H9 (cell line): Measurements from ENCODE around the gene WWC2. TPM values are rescaled to one million over a fixed set of nuclear protein-coding genes. Genes with fewer than 3 reads are reported as not detected.

ENCODE experiments used
- DNase-seq: peaks from one replicate; pipeline ENCODE4 v3.0.0-alpha.2; 2017
- H2AFZ ChIP-seq: one replicate; pipeline ENCODE4 v1.6.1; 2013; ENCODE audit warnings: mild to moderate bottlenecking, low read length, control low read depth, moderate library complexity
- H2AK5ac ChIP-seq: 2 replicates; pipeline ENCODE4 v1.6.1; 2013; ENCODE audit warnings: low read length, control low read depth, mixed read lengths; ENCODE audit not compliant: insufficient read length
- H2BK120ac ChIP-seq: one replicate; pipeline ENCODE4 v1.6.1; 2013; ENCODE audit warnings: low read depth, mild to moderate bottlenecking, low read length, control low read depth, inconsistent platforms; ENCODE audit not compliant: poor library complexity, severe bottlenecking
- H2BK12ac ChIP-seq: 2 replicates; pipeline ENCODE4 v1.6.1; 2013; ENCODE audit warnings: low read length, control low read depth, mixed read lengths, low read depth; ENCODE audit not compliant: insufficient read length
- H2BK15ac ChIP-seq: 2 replicates; pipeline ENCODE4 v1.6.1; 2013; ENCODE audit warnings: low read depth, low read length, control low read depth
- H2BK20ac ChIP-seq: one replicate; pipeline ENCODE4 v1.6.1; 2013; ENCODE audit warnings: low read depth, mild to moderate bottlenecking, low read length, control low read depth, inconsistent platforms; ENCODE audit not compliant: poor library complexity, severe bottlenecking
- H2BK5ac ChIP-seq: 2 replicates; pipeline ENCODE4 v1.6.1; 2013; ENCODE audit warnings: low read length, control low read depth, mixed read lengths; ENCODE audit not compliant: insufficient read length
- H3K14ac ChIP-seq: 2 replicates; pipeline ENCODE4 v1.6.1; 2013; ENCODE audit warnings: low read length, control low read depth; ENCODE audit not compliant: insufficient read depth
- H3K18ac ChIP-seq: 2 replicates; pipeline ENCODE4 v1.6.1; 2013; ENCODE audit warnings: low read depth, mild to moderate bottlenecking, mixed read lengths, low read length, control low read depth; ENCODE audit not compliant: insufficient read length
- H3K23ac ChIP-seq: 2 replicates; pipeline ENCODE4 v1.6.1; 2013; ENCODE audit warnings: low read length, control low read depth, mixed read lengths, low read depth; ENCODE audit not compliant: insufficient read length
- H3K23me2 ChIP-seq: 2 replicates; pipeline ENCODE4 v1.6.1; 2013; ENCODE audit warnings: low read depth, mild to moderate bottlenecking, mixed read lengths, low read length, control low read depth; ENCODE audit not compliant: insufficient read length, poor library complexity, severe bottlenecking
- H3K27ac ChIP-seq: 2 replicates; pipeline ENCODE4 v1.5.1; 2013; ENCODE audit warnings: low read length, control low read depth, mixed read lengths, low read depth; ENCODE audit not compliant: insufficient read length
- H3K27me3 ChIP-seq: 2 replicates; pipeline ENCODE4 v1.6.1; 2013; ENCODE audit warnings: low read length, control low read depth, inconsistent platforms; ENCODE audit not compliant: insufficient read depth
- H3K4ac ChIP-seq: 2 replicates; pipeline ENCODE4 v1.6.1; 2013; ENCODE audit warnings: low read depth, mild to moderate bottlenecking, control low read depth, inconsistent platforms, low read length, moderate library complexity
- H3K4me1 ChIP-seq: 2 replicates; pipeline ENCODE4 v1.6.1; 2013; ENCODE audit warnings: low read length, control low read depth, inconsistent platforms; ENCODE audit not compliant: insufficient read depth
- H3K4me2 ChIP-seq: 2 replicates; pipeline ENCODE4 v1.6.1; 2013; ENCODE audit warnings: low read length, control low read depth, mixed read lengths; ENCODE audit not compliant: insufficient read length, insufficient read depth
- H3K56ac ChIP-seq: 2 replicates; pipeline ENCODE4 v1.6.1; 2013; ENCODE audit warnings: low read depth, mild to moderate bottlenecking, mixed read lengths, low read length, control low read depth; ENCODE audit not compliant: insufficient read length
- H3K79me1 ChIP-seq: 2 replicates; pipeline ENCODE4 v1.6.1; 2013; ENCODE audit warnings: low read depth, mild to moderate bottlenecking, moderate library complexity, low read length, control low read depth, inconsistent platforms; ENCODE audit not compliant: insufficient read depth, poor library complexity, severe bottlenecking
- H3K79me2 ChIP-seq: 2 replicates; pipeline ENCODE4 v1.6.1; 2013; ENCODE audit warnings: low read length, control low read depth, inconsistent platforms; ENCODE audit not compliant: insufficient read depth
- H3K9ac ChIP-seq: 2 replicates; pipeline ENCODE4 v1.6.1; 2013; ENCODE audit warnings: low read length, control low read depth, mixed read lengths; ENCODE audit not compliant: insufficient read length; ENCODE audit errors: extremely low read depth
- H3K9me3 ChIP-seq: one replicate; pipeline ENCODE4 v1.6.1; 2013; ENCODE audit warnings: low read depth, low read length, inconsistent platforms; ENCODE audit not compliant: control insufficient read depth
- H3T11ph ChIP-seq: one replicate; pipeline ENCODE4 v1.6.1; 2013; ENCODE audit warnings: mild to moderate bottlenecking, low read length, control low read depth, inconsistent platforms
- H4K20me1 ChIP-seq: one replicate; pipeline ENCODE4 v1.6.1; 2013; ENCODE audit not compliant: control insufficient read depth, insufficient read length, insufficient read depth
- H4K5ac ChIP-seq: 2 replicates; pipeline ENCODE4 v1.6.1; 2013; ENCODE audit warnings: low read depth, mild to moderate bottlenecking, mixed read lengths, low read length, control low read depth; ENCODE audit not compliant: insufficient read length
- H4K8ac ChIP-seq: replicated peaks from 2 replicates; pipeline ENCODE4 v1.6.1; 2013; ENCODE audit warnings: low read length, control low read depth, mixed read lengths, low read depth; ENCODE audit not compliant: insufficient read length
- H4K91ac ChIP-seq: 2 replicates; pipeline ENCODE4 v1.6.1; 2013; ENCODE audit warnings: low read depth, mild to moderate bottlenecking, moderate library complexity, mixed read lengths, low read length, control low read depth; ENCODE audit not compliant: insufficient read length
- H3K27ac Mint-ChIP-seq, 3 experiments: 2 replicates in 2 of 3; 3 replicates in 1 of 3; pipeline ENCODE4 v1.8.0; 2020 to 2021; ENCODE audit warnings: mixed read lengths in 3 of 3, mild to moderate bottlenecking in 1 of 3, moderate library complexity in 1 of 3
- H3K27me3 Mint-ChIP-seq: 2 replicates; pipeline ENCODE4 v1.8.0; 2021; ENCODE audit warnings: low read depth, mild to moderate bottlenecking, moderate library complexity, mixed read lengths
- H3K36me3 Mint-ChIP-seq, 3 experiments: 2 replicates in 2 of 3; 3 replicates in 1 of 3; pipeline ENCODE4 v1.8.0; 2020 to 2021; ENCODE audit warnings: low read depth in 3 of 3, mixed read lengths in 3 of 3; ENCODE audit not compliant: insufficient read depth in 1 of 3
- H3K4me1 Mint-ChIP-seq, 2 experiments: 2 replicates each; pipeline ENCODE4 v1.8.0; 2020; ENCODE audit warnings: mixed read lengths in 2 of 2
- H3K4me3 Mint-ChIP-seq, 2 experiments: 2 replicates in 1 of 2; 3 replicates in 1 of 2; pipeline ENCODE4 v1.8.0; 2020 to 2021; ENCODE audit warnings: mild to moderate bottlenecking in 2 of 2, mixed read lengths in 2 of 2, moderate library complexity in 1 of 2
- H3K9me3 Mint-ChIP-seq, 2 experiments: 2 replicates in 1 of 2; 3 replicates in 1 of 2; pipeline ENCODE4 v1.8.0; 2020; ENCODE audit warnings: mild to moderate bottlenecking in 2 of 2, mixed read lengths in 2 of 2, moderate library complexity in 1 of 2
- WGBS: extraction: QIAGEN DNeasy Blood & Tissue Kit; methylation state at CpG from one replicate; pipeline ENCODE4 v1.1.7; 2013; ENCODE audit warnings: missing lambda C conversion rate, low lambda C conversion rate, mixed read lengths; ENCODE audit not compliant: insufficient read length; ENCODE audit errors: extremely low coverage; 5-methylcytosine and 5-hydroxymethylcytosine counted together
- total RNA-seq: library from RNA; stranded (reverse); gene quantifications from 2 replicates; pipeline ENCODE4 v1.2.1, GENCODE V29; 2021
- TF ChIP-seq, protein P1 (sequence below): fragments of 200-600 bp; sonication (generic); conservative IDR thresholded peaks from 3 replicates; pipeline ENCODE4 v1.8.0; 2021; ENCODE audit warnings: antibody characterized with exemption, mild to moderate bottlenecking

The WWC2 gene
- total RNA-seq, 1 experiment from 2014 or later: 106 TPM

DNA sequence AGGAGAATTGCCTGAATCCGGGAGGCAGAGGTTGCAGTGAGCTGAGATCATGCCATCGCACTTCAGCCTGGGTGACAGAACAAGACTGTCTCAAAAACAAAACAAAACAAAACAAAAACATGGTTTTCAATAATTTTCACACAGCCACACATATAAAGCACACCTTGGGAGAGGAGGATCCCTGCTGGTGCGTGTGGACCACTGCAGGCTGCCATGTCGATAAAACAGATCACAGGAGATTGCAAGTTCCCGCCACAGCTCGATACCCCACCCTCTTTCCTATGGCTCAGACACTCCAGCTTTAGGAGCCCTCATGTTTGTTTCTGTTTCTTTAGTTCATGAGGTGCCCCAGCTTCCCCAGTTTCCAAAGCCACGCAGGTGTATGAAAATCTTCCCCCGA is 254.5 kb downstream of the WWC2 start:
- Histone ChIP-seq H3K56ac (no peak overlapping the region), H2BK12ac (no peak overlapping the region), H3K23ac (no peak overlapping the region), H3K27me3 (no peaks in the 10 kb centered on the region), H2BK5ac (no peak overlapping the region), H2AFZ (no peak overlapping the region), H3K27ac (no peak overlapping the region), H3T11ph (no peak overlapping the region), H3K9me3 (no peaks in the 10 kb centered on the region), H4K20me1 (no peaks in the 10 kb centered on the region), H2BK120ac (no peak overlapping the region), H2BK20ac (no peak overlapping the region), H3K4ac (no peak overlapping the region), H4K8ac (no peak overlapping the region), H2BK15ac (no peak overlapping the region), H3K4me1 (no peaks in the 10 kb centered on the region), H3K4me2 (no peak overlapping the region), H3K79me1 (no peaks in the 10 kb centered on the region), H2AK5ac (no peak overlapping the region), H3K79me2 (no peaks in the 10 kb centered on the region), H4K5ac (no peak overlapping the region), H3K9ac (no peak overlapping the region), H3K18ac (no peak overlapping the region), H3K23me2 (no peaks in the 10 kb centered on the region), H3K14ac (no peak overlapping the region), H4K91ac (no peak overlapping the region)
- no peaks in the 10 kb centered on the region for H3K9me3 Mint-ChIP-seq
- 0 out of 7 replicates have a peak, but pooled peaks cover 0 to 1% (median 0%) of the 10 kb centered on the region in 3 experiments for H3K36me3 Mint-ChIP-seq
- TF ChIP-seq, protein P1, sequence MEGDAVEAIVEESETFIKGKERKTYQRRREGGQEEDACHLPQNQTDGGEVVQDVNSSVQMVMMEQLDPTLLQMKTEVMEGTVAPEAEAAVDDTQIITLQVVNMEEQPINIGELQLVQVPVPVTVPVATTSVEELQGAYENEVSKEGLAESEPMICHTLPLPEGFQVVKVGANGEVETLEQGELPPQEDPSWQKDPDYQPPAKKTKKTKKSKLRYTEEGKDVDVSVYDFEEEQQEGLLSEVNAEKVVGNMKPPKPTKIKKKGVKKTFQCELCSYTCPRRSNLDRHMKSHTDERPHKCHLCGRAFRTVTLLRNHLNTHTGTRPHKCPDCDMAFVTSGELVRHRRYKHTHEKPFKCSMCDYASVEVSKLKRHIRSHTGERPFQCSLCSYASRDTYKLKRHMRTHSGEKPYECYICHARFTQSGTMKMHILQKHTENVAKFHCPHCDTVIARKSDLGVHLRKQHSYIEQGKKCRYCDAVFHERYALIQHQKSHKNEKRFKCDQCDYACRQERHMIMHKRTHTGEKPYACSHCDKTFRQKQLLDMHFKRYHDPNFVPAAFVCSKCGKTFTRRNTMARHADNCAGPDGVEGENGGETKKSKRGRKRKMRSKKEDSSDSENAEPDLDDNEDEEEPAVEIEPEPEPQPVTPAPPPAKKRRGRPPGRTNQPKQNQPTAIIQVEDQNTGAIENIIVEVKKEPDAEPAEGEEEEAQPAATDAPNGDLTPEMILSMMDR: no peak; the same call in 2 of the 3 replicates
- H3K4me1 Mint-ChIP-seq: peaks cover 7% of the 10 kb centered on the region in 2 experiments
- WGBS: no CpG with 5 or more reads among the region's 8 CpGs
- no peaks in the 10 kb centered on the region; the same call in 1 of the 2 replicates for H3K27me3 Mint-ChIP-seq
- no peak overlapping the region for H3K27ac Mint-ChIP-seq
- no peak overlapping the region for H3K4me3 Mint-ChIP-seq
- DNase-seq: no peak
